22Rv1 (cell line): ENCODE results near the gene SPANXA2.
"Not testable (repeated sequence)": the region's sequence is repeated elsewhere in the genome, so short reads cannot be mapped to it uniquely, and the experiment has no call there.

Experiments used
- H3K27ac ChIP-seq: fragments of 450-650 bp; 2 replicates; pipeline ENCODE4 v1.5.1; 2017
- ZFX ChIP-seq: fragments of 450-650 bp; IDR thresholded peaks from 2 replicates; pipeline ENCODE4 v1.6.1; 2017; ENCODE audit warnings: antibody characterized with exemption, borderline replicate concordance
- TF ChIP-seq, protein P1 (sequence below): fragments of 450-650 bp; IDR thresholded peaks from 2 replicates; pipeline ENCODE4 v1.5.1; 2017; ENCODE audit warnings: mild to moderate bottlenecking

The SPANXA2 gene

DNA sequence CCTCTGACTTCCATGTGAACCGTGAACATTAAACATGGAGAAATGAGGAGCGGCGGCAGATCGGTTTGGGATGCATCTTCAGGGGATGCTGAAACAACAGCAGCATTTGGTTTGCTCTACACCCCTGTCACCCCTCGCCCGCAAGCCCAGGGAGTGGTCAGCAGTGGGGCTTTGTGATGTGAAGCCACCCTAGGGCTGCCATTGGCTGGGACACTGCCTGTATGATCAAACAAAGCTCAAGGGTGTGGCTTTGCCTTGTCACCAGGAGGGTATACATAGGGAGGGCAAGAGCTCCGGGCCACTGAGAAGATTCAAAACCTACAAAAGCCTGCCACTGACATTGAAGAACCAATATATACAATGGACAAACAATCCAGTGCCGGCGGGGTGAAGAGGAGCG lies at the start of gene SPANXA2:
Gene SPANXA2, plus strand, starts transcription at position 301 of the 400 bp plus-strand sequence. Its CDS starts 60 bp downstream, at position 361.
- not testable (repeated sequence) for H3K27ac ChIP-seq

- H3K27ac ChIP-seq: not testable (repeated sequence)
These were observed 47.0 kb upstream of the SPANXA2 start for GRCh38 chrX:141542551-141542950.

- H3K27ac ChIP-seq: not testable (repeated sequence)
These were observed 4.9 kb upstream of the SPANXA2 start, which contains the start of gene SPANXA1 for GRCh38 chrX:141584638-141585037. SPANXA1 (minus strand) TSS chrX:141584738; CDS start chrX:141584678, 60 bp downstream.

DNA sequence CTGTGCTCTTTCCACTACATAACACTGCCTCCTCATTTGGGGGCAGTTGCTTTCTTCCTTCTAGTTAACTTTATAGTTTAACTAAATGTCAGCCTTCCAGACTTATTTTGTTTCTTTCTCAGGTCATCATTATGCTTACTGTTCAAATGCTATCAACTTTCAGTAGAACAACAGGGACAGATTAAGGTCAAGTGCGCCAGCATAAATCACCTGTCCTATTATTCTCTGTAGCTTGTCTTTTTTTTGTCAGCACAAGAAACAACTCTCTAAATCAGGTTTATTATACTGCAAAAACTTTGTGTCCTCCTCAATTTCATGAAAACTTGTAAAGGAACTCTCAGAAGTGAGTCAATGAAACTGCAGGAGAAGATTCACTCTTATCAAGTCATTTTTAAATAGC lies 19.6 kb downstream of the SPANXA2 start:
- no peak overlapping the region for H3K27ac ChIP-seq
- TF ChIP-seq, protein P1, sequence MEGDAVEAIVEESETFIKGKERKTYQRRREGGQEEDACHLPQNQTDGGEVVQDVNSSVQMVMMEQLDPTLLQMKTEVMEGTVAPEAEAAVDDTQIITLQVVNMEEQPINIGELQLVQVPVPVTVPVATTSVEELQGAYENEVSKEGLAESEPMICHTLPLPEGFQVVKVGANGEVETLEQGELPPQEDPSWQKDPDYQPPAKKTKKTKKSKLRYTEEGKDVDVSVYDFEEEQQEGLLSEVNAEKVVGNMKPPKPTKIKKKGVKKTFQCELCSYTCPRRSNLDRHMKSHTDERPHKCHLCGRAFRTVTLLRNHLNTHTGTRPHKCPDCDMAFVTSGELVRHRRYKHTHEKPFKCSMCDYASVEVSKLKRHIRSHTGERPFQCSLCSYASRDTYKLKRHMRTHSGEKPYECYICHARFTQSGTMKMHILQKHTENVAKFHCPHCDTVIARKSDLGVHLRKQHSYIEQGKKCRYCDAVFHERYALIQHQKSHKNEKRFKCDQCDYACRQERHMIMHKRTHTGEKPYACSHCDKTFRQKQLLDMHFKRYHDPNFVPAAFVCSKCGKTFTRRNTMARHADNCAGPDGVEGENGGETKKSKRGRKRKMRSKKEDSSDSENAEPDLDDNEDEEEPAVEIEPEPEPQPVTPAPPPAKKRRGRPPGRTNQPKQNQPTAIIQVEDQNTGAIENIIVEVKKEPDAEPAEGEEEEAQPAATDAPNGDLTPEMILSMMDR: no peak
- no peak for TF ChIP-seq ZFX

GRCh38 chrX:141619336-141619735 lies 29.8 kb downstream of the SPANXA2 start:
- TF ChIP-seq, protein P1: no peak
- no peak for TF ChIP-seq ZFX
- no peak overlapping the region for H3K27ac ChIP-seq

- no peak overlapping the region for H3K27ac ChIP-seq
- TF ChIP-seq, protein P1: no peak
- TF ChIP-seq ZFX: no peak
These were observed 42.6 kb downstream of the SPANXA2 start for GRCh38 chrX:141632124-141632523.

- TF ChIP-seq ZFX: no peak
- TF ChIP-seq, protein P1: no peak
- H3K27ac ChIP-seq: no peak overlapping the region
These were observed 49.0 kb downstream of the SPANXA2 start for GRCh38 chrX:141638550-141638949.
